DMS79 (cell line): Measurements from ENCODE around the gene RAP1A.

ENCODE experiments used
- DNase-seq: peaks from one replicate; lab custom pipeline; 2025; lab: John Stamatoyannopoulos, UW

Gene RAP1A

DNA sequence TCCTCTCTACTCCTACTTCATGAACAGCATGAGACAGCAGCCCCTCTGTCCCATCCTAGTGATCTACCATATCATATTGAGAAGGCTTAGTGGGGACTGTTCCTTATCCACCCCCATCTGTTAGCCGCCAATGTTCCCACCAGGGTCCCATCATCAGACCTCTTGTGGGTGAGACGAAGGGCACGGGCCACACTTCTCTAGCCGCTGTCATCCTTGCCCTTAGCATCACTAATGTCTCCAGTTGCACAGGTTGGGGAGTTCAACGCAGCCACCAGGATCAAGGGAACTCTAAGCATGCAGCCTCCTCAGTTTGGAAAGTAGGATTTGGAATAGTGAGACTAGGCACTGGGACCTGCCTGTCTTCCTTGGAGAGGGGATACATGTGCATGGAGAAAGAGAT lies 99.5 kb downstream of the RAP1A start:
- no peak for DNase-seq

DNA sequence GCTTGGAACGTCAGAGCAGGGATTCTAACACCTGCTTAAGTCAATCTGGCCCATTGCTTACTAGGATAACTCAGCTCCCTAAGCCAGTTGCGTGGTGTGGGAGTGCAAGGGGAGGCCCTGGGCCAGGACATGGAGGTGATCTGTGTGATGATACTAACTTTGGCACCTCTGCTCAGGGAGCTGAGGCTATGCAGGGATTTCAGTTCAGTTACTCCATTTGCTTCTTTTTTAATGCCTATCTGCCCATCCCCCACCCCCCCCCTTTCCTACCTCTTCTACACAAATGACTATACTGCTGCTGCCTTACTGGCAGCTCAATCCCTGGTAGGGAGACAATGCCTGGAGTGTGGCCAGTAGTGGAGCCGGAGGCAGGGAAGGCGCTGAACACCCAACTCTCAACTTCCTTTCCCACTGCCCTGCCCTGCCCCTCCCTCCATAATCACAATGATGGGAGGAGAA lies 100.1 kb downstream of the RAP1A start:
- no peak for DNase-seq

GRCh38 chr1:111720274-111720976 lies 100.8 kb downstream of the RAP1A start:
- DNase-seq: no peak

DNA sequence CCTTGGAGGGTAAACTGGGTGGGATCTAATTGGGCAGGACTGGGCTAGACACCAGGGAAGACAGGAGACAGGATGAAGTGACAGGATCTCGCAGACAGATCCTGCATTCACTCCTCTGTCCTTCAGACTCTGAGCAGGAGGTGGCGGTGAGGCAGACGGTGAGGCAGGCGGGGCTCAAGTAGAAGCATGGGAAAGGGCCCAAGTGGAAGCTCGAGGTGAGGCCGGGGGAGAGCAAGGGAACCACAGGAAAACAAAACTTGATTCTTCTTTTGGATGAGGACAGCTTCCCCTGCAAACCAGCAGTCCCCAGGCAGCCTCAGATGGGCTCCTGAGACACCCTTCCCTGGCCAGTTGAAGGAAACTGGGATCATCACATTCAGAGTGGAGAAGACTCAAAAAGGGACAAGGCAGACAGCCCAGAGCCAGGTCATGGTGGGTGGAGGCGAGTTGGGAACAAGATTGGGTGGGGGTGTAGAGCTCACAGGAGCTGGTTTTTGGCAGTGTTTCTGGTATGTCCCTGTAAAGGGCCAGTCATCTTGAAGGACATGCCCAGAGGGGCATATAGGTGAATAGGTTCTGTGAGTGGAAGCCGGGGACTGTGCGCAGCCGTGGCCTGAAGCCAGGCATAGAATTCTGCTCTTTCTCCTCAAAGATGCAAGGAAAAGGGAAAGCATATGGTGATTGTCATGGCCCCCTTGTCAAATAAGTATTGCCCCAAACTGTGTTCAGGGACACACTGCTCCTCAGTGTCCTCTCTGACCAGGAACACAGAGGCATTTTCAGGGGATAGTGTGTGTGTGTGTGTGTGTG lies 101.6 kb downstream of the RAP1A start:
- DNase-seq: no peak

DNA sequence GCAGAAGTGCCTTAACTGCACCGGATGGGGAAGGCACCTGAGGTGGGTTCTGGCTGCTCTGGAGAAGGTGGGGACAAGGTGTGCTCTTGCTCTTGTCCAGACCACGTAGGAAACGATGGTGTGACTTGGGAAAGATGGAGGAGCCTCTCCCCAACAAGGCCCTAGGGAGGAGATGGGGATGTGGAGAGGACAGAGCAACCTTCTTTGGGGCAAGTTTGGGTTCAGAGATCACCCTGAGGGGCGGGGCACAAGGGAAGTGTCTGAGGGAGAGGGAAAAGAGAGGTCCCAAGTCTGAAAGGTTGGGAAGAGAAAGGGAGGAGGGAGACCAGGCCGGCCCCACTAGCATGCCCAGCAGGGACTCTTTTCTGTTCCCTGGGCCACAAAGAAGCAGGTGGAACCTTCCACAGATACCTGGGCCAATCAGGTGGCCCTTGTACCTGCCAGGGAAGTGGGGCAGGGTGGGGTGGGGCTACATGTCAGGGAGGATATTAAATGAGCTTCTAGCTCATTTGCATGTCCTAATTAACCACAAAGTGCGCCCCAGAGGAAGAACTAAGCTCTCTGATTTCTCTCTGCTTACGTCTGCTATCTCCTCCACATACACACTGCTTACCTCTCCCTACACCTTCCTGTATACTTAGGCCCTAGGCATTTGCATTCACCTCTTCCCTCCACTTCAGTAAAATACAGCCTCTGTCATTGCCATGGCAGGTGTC lies 103.7 kb downstream of the RAP1A start:
- DNase-seq: no peak

- no peak for DNase-seq
Measured at GRCh38 chr1:111723871-111724270, 104.3 kb downstream of the RAP1A start.

DNA sequence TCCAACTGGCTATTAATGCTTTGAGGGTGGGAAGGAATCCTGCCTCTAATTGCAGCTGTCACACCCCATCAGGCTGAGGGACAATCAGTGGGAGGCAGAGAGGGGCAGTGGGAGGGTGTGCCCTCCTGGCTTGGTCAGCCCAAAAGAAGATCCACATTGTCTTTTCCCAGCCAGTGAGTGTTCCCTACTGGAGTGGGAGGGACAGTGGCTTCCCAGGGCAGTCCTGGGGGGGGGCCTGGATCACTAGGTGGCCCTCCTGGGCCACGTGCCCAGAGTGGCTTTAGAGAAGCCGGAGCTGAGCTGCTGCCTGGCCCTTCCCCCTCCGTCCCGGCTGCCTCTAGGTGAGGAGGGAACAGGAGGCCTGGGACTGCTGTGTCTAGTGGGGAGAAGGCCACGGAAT lies 105.6 kb downstream of the RAP1A start:
- no peak for DNase-seq

- DNase-seq: no peak
Measured at GRCh38 chr1:111727056-111727455, 107.5 kb downstream of the RAP1A start.

- no peak for DNase-seq
Measured at GRCh38 chr1:111729271-111729921, 109.8 kb downstream of the RAP1A start.

DNA sequence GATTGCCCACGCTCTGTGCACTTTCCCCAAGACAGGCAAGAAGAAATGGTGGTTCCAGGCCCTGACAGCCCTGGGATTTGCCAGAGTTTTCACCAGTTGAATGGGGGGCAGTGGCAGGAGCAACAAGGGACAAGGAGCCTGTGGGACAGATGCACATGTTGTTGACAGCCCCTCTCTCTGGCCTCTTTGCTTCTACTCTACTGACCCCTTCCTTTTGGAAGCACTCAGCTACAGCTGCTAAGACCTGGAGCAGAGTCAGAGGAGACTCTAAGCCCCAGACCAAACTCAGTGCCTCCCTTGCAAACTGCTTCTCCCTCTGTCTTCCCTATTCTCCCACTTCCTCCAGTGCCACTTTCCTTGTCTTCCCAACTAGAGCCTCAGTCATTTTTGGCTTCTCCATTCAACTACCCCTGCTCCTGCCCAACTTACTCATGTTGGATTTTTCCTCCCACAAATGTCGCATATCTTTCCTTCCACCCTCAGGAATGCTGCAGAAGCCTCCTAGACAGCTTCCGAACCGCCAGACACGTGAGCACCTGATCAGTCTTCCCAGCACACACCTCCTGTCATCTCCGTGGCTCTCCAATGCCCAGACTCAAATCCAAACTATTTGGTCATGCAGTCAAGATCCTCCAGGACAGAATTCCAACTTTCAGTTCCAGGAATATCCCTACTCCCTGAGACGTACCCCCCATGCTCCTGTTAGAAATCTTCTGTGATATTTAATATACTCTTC lies 110.5 kb downstream of the RAP1A start:
- no peak for DNase-seq

- no peak for DNase-seq
Measured at GRCh38 chr1:111730706-111731105, 111.1 kb downstream of the RAP1A start.

GRCh38 chr1:111731956-111732355 lies 112.4 kb downstream of the RAP1A start:
- no peak for DNase-seq

DNA sequence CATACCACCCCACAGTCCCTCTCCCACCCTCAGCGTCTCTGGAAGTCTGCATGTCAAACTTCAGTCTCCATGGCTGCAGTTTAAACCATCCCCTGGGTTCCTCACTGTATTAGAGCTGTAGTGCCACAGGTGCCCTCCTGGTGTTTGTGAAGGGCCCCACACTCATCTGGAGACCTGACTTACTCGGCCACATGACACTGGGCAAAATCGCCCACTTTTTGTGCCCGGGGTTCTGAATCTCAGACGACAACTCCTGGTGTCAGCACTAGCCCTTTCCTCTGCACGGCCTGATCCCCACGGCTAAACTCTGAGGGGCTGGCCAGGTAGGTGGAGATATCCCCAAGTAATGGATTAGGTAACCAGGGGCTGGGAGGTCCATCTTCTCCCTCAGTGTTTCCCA lies 113.1 kb downstream of the RAP1A start:
- no peak for DNase-seq

DNA sequence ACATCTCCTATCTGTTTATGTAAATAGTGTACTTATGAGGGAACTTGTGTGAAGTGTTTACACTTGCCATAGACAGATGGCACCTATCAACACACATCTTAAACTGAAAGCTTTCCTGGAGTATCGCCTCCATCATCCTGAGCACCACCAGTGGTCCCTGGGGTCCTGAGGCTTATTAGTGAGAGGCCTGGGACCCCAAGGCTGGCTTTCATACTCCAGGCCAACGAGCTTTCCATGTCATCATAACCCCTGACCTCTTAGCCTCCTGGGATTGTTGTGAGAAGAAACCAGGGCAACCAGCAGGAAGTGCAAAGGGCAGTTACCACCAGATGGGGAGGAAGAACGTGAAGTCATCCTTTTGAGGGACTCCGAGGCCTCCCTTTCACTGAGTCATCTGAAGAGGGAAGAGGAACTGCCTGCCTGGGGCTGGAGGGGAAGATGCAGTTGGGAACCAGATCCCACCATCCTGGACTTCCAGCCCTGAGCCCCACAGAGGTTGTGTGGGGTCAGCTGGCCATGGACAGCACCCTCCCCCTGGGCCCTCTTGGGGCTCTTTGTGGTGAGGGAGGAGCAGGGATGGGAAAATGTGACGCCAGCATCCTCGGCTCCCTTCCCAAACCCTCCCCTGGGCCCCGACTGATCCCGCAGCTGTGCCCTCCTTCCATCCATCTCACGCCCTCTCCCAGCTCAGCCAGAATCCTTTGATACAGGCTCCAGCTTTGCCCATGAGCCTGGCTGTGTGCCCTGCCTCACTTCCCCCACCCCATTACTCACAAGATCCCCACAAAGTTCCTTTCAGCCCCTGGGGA lies 113.8 kb downstream of the RAP1A start:
- no peak for DNase-seq

GRCh38 chr1:111733992-111734341 lies 114.4 kb downstream of the RAP1A start:
- DNase-seq: no peak

GRCh38 chr1:111734426-111734825 lies 114.8 kb downstream of the RAP1A start:
- no peak for DNase-seq

GRCh38 chr1:111734856-111735255 lies 115.3 kb downstream of the RAP1A start:
- DNase-seq: no peak

- no peak for DNase-seq
Measured at GRCh38 chr1:111735321-111735720, 115.7 kb downstream of the RAP1A start.

GRCh38 chr1:111735858-111736544 lies 116.4 kb downstream of the RAP1A start:
- DNase-seq: peak; percentile 58

- peak; percentile 56 for DNase-seq
Measured at GRCh38 chr1:111736548-111737215, 117.1 kb downstream of the RAP1A start.
